Peyer's patch (tissue), 4 donors: ENCODE measurements around the gene PLD5. TPM values are rescaled to one million over a fixed set of nuclear protein-coding genes. Genes with fewer than 3 reads are reported as not detected.
"Not testable (repeated sequence)": the region's sequence is repeated elsewhere in the genome, so short reads cannot be mapped to it uniquely, and the experiment has no call there.

Experiments
- DNase-seq, 3 donors: peaks; one replicate each; pipeline ENCODE4 v3.0.0-alpha.2; 2017 to 2019
- H3K27ac ChIP-seq, 4 donors: fragments of 200-600 bp; sonication (generic); one replicate each; pipeline ENCODE4 v1.5.1; 2016 to 2019
- H3K27me3 ChIP-seq, 2 donors: fragments of 200-600 bp; sonication (generic); one replicate each; pipeline ENCODE4 v1.5.1; 2019
- H3K36me3 ChIP-seq, 3 donors: fragments of 200-600 bp; sonication (generic); one replicate each; pipeline ENCODE4 v1.5.1; 2016 to 2019
- H3K4me1 ChIP-seq, 4 donors: fragments of 200-600 bp; sonication (generic); one replicate each; pipeline ENCODE4 v1.5.1; 2016 to 2019
- H3K4me3 ChIP-seq, 4 donors: fragments of 200-600 bp; sonication (generic); 1 replicate in 3 of 4; 2 replicates in 1 of 4; pipeline ENCODE4 v1.5.1; 2016 to 2019; ENCODE audit warnings: mild to moderate bottlenecking in 1 of 4
- H3K9me3 ChIP-seq, 4 donors: fragments of 200-600 bp; sonication (generic); one replicate each; pipeline ENCODE4 v1.5.1; 2016 to 2019; ENCODE audit warnings: mild to moderate bottlenecking in 1 of 4
- CTCF ChIP-seq, 6 experiments: fragments of 450-650 bp in 4 of 6; fragments of 200-600 bp in 2 of 6; sonication (generic) in 1 of 6; IDR thresholded peaks; one replicate each; pipeline ENCODE4 v1.5.1; 2017 to 2019; ENCODE audit warnings: antibody characterized with exemption in 6 of 6, mild to moderate bottlenecking in 3 of 6, moderate library complexity in 1 of 6
- POLR2A ChIP-seq, 2 donors: fragments of 450-650 bp; IDR thresholded peaks; one replicate each; pipeline ENCODE4 v1.5.1; 2017; ENCODE audit warnings: antibody characterized with exemption in 2 of 2, mild to moderate bottlenecking in 2 of 2, moderate library complexity in 2 of 2
- total RNA-seq, 4 donors: library from RNA; depleted of rRNA; stranded (reverse); fragments of >200 nt; gene quantifications; one replicate each; pipeline ENCODE4 v1.1.0, GENCODE V29; 2016

Gene PLD5
- total RNA-seq, 4 donors from 2014 or later, result 0.67 TPM; not detected in 3

GRCh38 chr1:242062271-242062670 is 462.2 kb downstream of the PLD5 start:
- H3K9me3 ChIP-seq, result no peaks in the 10 kb centered on the region
- H3K27ac ChIP-seq, result no peak overlapping the region
- no peak for TF ChIP-seq POLR2A (IDR thresholded peaks at IDR 0.05)
- no peak for TF ChIP-seq CTCF (IDR thresholded peaks at IDR 0.05)
- DNase-seq, result no peak
- no peaks in the 10 kb centered on the region for H3K4me1 ChIP-seq
- no peaks in the 10 kb centered on the region for H3K27me3 ChIP-seq
- no peaks in the 10 kb centered on the region for H3K36me3 ChIP-seq
- no peak overlapping the region for H3K4me3 ChIP-seq

- Histone ChIP-seq H3K27ac (no peak overlapping the region), H3K27me3 (no peaks in the 10 kb centered on the region), H3K9me3 (no peaks in the 10 kb centered on the region), H3K4me3 (no peak overlapping the region), H3K4me1 (no peaks in the 10 kb centered on the region), H3K36me3 (no peaks in the 10 kb centered on the region)
- TF ChIP-seq POLR2A (IDR thresholded peaks at IDR 0.05), result no peak
- no peak for DNase-seq
Observed at GRCh38 chr1:242059976-242060375, 464.5 kb downstream of the PLD5 start.

GRCh38 chr1:242058582-242058981 is 465.9 kb downstream of the PLD5 start:
- not testable (repeated sequence) for H3K36me3 ChIP-seq, H3K9me3 ChIP-seq, H3K27me3 ChIP-seq, DNase-seq, H3K4me3 ChIP-seq, H3K4me1 ChIP-seq, H3K27ac ChIP-seq

GRCh38 chr1:242058181-242058580 is 466.3 kb downstream of the PLD5 start:
- not testable (repeated sequence) for H3K4me1 ChIP-seq, H3K9me3 ChIP-seq, DNase-seq, H3K27ac ChIP-seq, H3K36me3 ChIP-seq, H3K4me3 ChIP-seq, H3K27me3 ChIP-seq

- DNase-seq, result no peak
Observed at GRCh38 chr1:242057745-242058115, 466.8 kb downstream of the PLD5 start.

GRCh38 chr1:242056988-242057744 is 467.3 kb downstream of the PLD5 start:
- Histone ChIP-seq H3K27me3 (no peaks in the 10 kb centered on the region), H3K4me1 (no peaks in the 10 kb centered on the region), H3K9me3 (no peaks in the 10 kb centered on the region), H3K4me3 (no peak overlapping the region), H3K36me3 (no peaks in the 10 kb centered on the region), H3K27ac (no peak overlapping the region)
- DNase-seq, result no peak
- no peak for TF ChIP-seq POLR2A (IDR thresholded peaks at IDR 0.05)

More at GRCh38 chr1:242057745-242058115, 466.8 kb downstream of the PLD5 start:
- H3K27me3 ChIP-seq, result no peaks in the 10 kb centered on the region
- no peak overlapping the region for H3K27ac ChIP-seq
- no peak for TF ChIP-seq POLR2A (IDR thresholded peaks at IDR 0.05)
- TF ChIP-seq CTCF (IDR thresholded peaks at IDR 0.05), result no peak
- H3K4me3 ChIP-seq, result no peak overlapping the region
- no peaks in the 10 kb centered on the region for H3K9me3 ChIP-seq
- no peaks in the 10 kb centered on the region for H3K36me3 ChIP-seq
- no peaks in the 10 kb centered on the region for H3K4me1 ChIP-seq

GRCh38 chr1:242055749-242056320 is 468.7 kb downstream of the PLD5 start:
- Histone ChIP-seq H3K9me3 (no peaks in the 10 kb centered on the region), H3K4me3 (no peak overlapping the region), H3K36me3 (no peaks in the 10 kb centered on the region), H3K27me3 (no peaks in the 10 kb centered on the region), H3K4me1 (no peaks in the 10 kb centered on the region), H3K27ac (no peak overlapping the region)
- no peak for DNase-seq
- TF ChIP-seq POLR2A (IDR thresholded peaks at IDR 0.05), result no peak
- no peak for TF ChIP-seq CTCF (IDR thresholded peaks at IDR 0.05)

GRCh38 chr1:242043165-242043564 is 481.3 kb downstream of the PLD5 start:
- Histone ChIP-seq H3K9me3 (peaks cover 0 to 4% (median 0%) of the 10 kb centered on the region in 4 donors), H3K27me3 (no peaks in the 10 kb centered on the region), H3K4me3 (no peak overlapping the region), H3K4me1 (no peaks in the 10 kb centered on the region), H3K36me3 (no peaks in the 10 kb centered on the region), H3K27ac (no peak overlapping the region)
- TF ChIP-seq POLR2A (IDR thresholded peaks at IDR 0.05) (no peak), CTCF (IDR thresholded peaks at IDR 0.05) (no peak)
- DNase-seq, result no peak
